PC-9 (cell line): ENCODE measurements around the gene SELE. TPM values are rescaled to one million over a fixed set of nuclear protein-coding genes. Genes with fewer than 3 reads are reported as not detected.

ENCODE experiments used
- BruUV-seq: library from RNA; stranded (reverse); fragments of 400-500 nt; replicated peaks from 2 replicates; lab custom pipeline; 2021; lab: Mats Ljungman, UMichigan
- CTCF ChIA-PET: fragments of 300-600 bp; sonication (Branson Sonifier 250); formaldehyde crosslinking; loops from one replicate; lab custom pipeline; 2022; ENCODE audit warnings: antibody characterized with exemption; lab: Charles Lee
- POLR2A ChIA-PET: fragments of 300-600 bp; sonication (Branson Sonifier 250); formaldehyde crosslinking; loops from one replicate; lab custom pipeline; 2022; ENCODE audit warnings: antibody characterized with exemption; ENCODE audit not compliant: unreplicated experiment; lab: Charles Lee
- DNase-seq, 2 experiments: peaks; one replicate each; pipeline versions ENCODE4 v3.0.0 to v3.0.0-alpha.2; 2015 to 2022; ENCODE audit warnings: mixed read lengths in 1 of 2
- H2AFZ ChIP-seq: fragments of 200-600 bp; sonication (generic); 2 replicates; pipeline ENCODE4 v1.8.1; 2017; ENCODE audit warnings: antibody characterized with exemption
- H3F3A ChIP-seq: fragments of 200-600 bp; sonication (generic); 2 replicates; pipeline ENCODE4 v1.8.1; 2017; ENCODE audit warnings: antibody characterized with exemption, mild to moderate bottlenecking, low read depth; ENCODE audit not compliant: insufficient read depth
- H3K27ac ChIP-seq: fragments of 200-600 bp; sonication (generic); 2 replicates; pipeline ENCODE4 v1.6.1; 2016; ENCODE audit warnings: mixed run types
- H3K27me3 ChIP-seq: fragments of 200-600 bp; sonication (generic); 2 replicates; pipeline ENCODE4 v1.6.1; 2016; ENCODE audit warnings: low read depth, mixed run types; ENCODE audit not compliant: insufficient read depth
- H3K36me3 ChIP-seq: fragments of 200-600 bp; sonication (generic); 2 replicates; pipeline ENCODE4 v1.6.1; 2016; ENCODE audit warnings: low read depth, mixed run types
- H3K4me1 ChIP-seq: fragments of 200-600 bp; sonication (generic); replicated peaks from 2 replicates; pipeline ENCODE4 v1.6.1; 2016; ENCODE audit warnings: mixed run types; ENCODE audit not compliant: insufficient read depth
- H3K4me2 ChIP-seq: fragments of 200-600 bp; sonication (generic); 2 replicates; pipeline ENCODE4 v1.6.1; 2017; ENCODE audit warnings: mixed run types
- H3K4me3 ChIP-seq: fragments of 200-600 bp; sonication (generic); 2 replicates; pipeline ENCODE4 v1.6.1; 2016; ENCODE audit warnings: mixed run types
- H3K79me2 ChIP-seq: fragments of 200-600 bp; sonication (generic); 2 replicates; pipeline ENCODE4 v1.6.1; 2017; ENCODE audit warnings: low read depth, mixed run types
- H3K9me2 ChIP-seq: fragments of 200-600 bp; sonication (generic); 2 replicates; pipeline ENCODE4 v1.8.1; 2017; ENCODE audit warnings: mild to moderate bottlenecking; ENCODE audit not compliant: insufficient read depth
- H3K9me3 ChIP-seq: fragments of 200-600 bp; sonication (generic); 2 replicates; pipeline ENCODE4 v1.8.1; 2016; ENCODE audit warnings: low read depth; ENCODE audit not compliant: insufficient read depth
- H4K20me1 ChIP-seq: fragments of 200-600 bp; sonication (generic); 2 replicates; pipeline ENCODE4 v1.8.1; 2017; ENCODE audit not compliant: insufficient read depth
- EZH2 ChIP-seq: fragments of 200-600 bp; sonication (generic); IDR thresholded peaks from 2 replicates; pipeline ENCODE4 v1.8.0; 2017; ENCODE audit warnings: antibody characterized with exemption, low read depth
- intact Hi-C: fragments of 100-400 bp; cut with micrococcal nuclease; formaldehyde crosslinking; loops from one replicate; pipeline ENCODE4 v1.10.0; 2022; ENCODE audit not compliant: unreplicated experiment
- total RNA-seq: library from RNA; stranded (reverse); gene quantifications from 2 replicates; pipeline ENCODE4 v1.2.3, GENCODE V29; 2021
- TF ChIP-seq, protein P1 (sequence below): fragments of 200-600 bp; sonication (generic); conservative IDR thresholded peaks from 2 replicates; pipeline ENCODE4 v1.6.1; 2017; ENCODE audit warnings: mixed run types, antibody characterized with exemption, mild to moderate bottlenecking, moderate library complexity

The SELE gene
- total RNA-seq, 1 experiment from 2014 or later, result not detected

DNA sequence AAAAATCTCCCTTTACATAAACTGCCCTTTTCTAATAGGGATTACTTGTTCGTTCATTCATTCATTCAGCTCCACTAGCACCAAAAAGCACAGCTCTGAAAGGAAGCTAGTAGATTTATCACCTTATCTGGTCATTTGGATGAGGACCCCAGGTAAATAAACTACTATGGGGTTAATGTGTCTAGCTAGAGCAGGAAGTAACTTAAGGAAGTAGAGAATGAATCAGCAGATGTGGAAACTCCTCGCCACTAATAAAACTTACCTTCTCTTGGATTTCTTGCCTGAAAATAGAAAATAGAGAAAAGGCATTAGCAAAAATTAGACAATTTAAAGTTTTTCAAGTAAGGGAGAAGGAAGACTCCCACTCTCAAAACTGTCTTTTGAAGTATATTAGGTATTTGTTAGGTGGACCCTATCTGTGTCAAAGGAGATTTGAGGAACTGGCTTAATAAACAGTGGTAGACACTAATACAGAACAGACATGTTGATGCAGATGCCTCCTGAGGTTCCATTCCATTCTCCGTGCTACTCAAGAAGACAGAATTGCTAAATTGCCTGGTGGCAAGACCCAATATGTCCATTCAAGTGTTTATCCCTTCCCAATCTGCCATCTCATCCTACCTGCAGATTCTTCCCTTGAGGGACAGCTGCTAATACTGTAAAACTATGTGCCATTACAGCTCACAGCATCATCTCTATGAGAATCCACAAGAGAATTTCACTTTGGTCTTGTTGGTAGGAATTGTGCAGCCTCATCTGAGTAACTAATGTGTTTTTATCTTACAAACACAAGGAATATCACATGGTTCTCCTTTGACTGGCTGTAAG lies 37.4 kb downstream of the SELE start:
- no peak for DNase-seq
- no TSS peak for BruUV-seq
- Histone ChIP-seq H3K27me3 (no peaks in the 10 kb centered on the region), H3K79me2 (no peaks in the 10 kb centered on the region), H2AFZ (peak overlapping the region; percentile 74), H3F3A (no peaks in the 10 kb centered on the region), H3K4me1 (peaks cover 13% of the 10 kb centered on the region), H4K20me1 (no peaks in the 10 kb centered on the region), H3K9me2 (no peaks in the 10 kb centered on the region), H3K4me2 (peak overlapping the region; percentile 41), H3K9me3 (no peaks in the 10 kb centered on the region), H3K27ac (peak overlapping the region; percentile 42), H3K4me3 (no peak overlapping the region), H3K36me3 (no peaks in the 10 kb centered on the region)
- intact Hi-C loops, result no loop called here
- ChIA-PET POLR2A (no interaction called here), CTCF (interaction anchor here (0.5 to 0.6 kb wide), 2 partner anchors 11 to 15 kb away, joined by 3 to 4 read pairs; no protein-coding TSS in a partner anchor)
- no peak for TF ChIP-seq EZH2
- TF ChIP-seq, protein P1, sequence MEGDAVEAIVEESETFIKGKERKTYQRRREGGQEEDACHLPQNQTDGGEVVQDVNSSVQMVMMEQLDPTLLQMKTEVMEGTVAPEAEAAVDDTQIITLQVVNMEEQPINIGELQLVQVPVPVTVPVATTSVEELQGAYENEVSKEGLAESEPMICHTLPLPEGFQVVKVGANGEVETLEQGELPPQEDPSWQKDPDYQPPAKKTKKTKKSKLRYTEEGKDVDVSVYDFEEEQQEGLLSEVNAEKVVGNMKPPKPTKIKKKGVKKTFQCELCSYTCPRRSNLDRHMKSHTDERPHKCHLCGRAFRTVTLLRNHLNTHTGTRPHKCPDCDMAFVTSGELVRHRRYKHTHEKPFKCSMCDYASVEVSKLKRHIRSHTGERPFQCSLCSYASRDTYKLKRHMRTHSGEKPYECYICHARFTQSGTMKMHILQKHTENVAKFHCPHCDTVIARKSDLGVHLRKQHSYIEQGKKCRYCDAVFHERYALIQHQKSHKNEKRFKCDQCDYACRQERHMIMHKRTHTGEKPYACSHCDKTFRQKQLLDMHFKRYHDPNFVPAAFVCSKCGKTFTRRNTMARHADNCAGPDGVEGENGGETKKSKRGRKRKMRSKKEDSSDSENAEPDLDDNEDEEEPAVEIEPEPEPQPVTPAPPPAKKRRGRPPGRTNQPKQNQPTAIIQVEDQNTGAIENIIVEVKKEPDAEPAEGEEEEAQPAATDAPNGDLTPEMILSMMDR, result no peak

DNA sequence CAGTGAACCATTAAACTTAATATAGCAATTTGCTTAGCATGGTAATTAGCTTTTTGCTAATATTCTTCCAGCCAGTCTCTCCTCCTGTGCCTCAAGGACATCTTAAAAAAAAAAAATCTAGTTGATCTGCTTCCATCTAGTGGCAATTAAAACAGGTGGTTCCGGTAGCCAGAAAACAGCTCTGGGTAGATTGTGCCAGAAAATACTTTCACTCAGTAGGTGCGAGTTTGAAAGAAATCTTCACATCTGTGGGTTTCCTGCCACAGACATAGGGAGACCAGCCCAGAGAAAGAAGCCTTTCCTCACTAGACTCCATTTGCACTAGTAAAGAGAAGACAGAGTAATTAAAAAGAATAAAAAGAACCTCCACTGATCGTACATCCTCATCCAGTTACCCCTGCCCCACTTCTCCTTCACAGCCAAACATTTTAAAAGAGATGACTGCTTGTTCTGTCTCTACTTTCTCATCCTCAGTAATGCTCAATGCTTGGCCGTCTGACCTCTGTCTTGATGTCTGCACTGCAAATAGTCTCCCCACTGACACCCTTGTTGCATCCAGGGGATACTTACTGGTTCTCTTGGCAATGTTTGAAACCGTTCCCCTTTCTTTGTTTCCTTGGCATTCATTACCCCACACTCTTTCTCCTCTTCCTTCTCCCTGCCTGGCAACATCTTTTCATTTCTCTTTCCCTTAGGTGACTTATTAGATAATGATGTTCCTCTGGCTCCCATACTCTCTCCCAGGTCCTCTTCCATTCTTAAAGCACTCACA lies 39.4 kb downstream of the SELE start:
- no peak for DNase-seq
- TF ChIP-seq EZH2, result no peak
- TF ChIP-seq, protein P1, result no peak
- H3K4me1 ChIP-seq, result peaks cover 13% of the 10 kb centered on the region
- no peaks in the 10 kb centered on the region for H3F3A ChIP-seq
- H3K27ac ChIP-seq, result no peak overlapping the region
- BruUV-seq, result no TSS peak
- no peaks in the 10 kb centered on the region for H3K36me3 ChIP-seq
- intact Hi-C loops, result no loop called here
- ChIA-PET POLR2A (no interaction called here), CTCF (interaction anchor here (0.7 to 1.0 kb wide), 2 partner anchors 115 to 1168 kb away, joined by 4 to 5 read pairs; no protein-coding TSS in a partner anchor)
- no peak overlapping the region for H2AFZ ChIP-seq
- H3K4me3 ChIP-seq, result no peak overlapping the region
- H3K4me2 ChIP-seq, result no peak overlapping the region
- H3K9me3 ChIP-seq, result no peaks in the 10 kb centered on the region
- no peaks in the 10 kb centered on the region for H3K79me2 ChIP-seq
- H3K9me2 ChIP-seq, result no peaks in the 10 kb centered on the region
- no peaks in the 10 kb centered on the region for H3K27me3 ChIP-seq
- no peaks in the 10 kb centered on the region for H4K20me1 ChIP-seq

DNA sequence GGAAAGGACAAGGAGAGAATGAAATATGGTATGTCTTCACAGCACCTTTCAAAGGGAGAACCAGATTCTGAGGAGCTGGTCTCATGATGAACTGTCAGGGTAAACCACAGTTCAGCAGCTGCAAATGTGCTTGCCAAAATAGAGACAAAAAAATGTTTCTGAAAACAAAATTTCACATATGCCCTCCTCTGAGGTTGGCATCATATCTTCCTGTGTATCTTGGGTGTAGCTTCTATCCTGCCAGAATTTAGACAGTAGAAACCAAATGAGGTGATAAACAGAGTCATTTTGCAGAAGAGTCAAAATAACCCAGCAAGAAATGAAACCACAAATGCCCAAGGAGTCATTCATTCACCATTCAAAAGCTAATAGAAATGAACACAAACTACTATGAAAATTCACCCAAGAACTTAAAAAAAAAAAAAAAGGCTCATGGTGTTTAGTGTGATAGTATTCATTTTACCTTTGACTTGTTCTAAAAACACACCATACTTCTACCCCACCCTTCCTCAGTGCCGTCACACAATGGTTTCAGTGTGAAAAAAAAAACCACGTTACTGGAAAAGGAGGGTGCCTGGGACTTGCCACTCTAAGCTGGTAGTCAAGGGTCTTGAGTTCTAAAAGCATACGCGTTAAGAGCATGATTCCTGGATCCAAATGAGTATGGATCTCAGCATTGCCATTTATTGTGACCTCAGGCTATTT lies 41.0 kb downstream of the SELE start:
- Histone ChIP-seq H4K20me1 (no peaks in the 10 kb centered on the region), H3K9me2 (no peaks in the 10 kb centered on the region), H3K4me3 (no peak overlapping the region), H3K36me3 (no peaks in the 10 kb centered on the region), H3K9me3 (no peaks in the 10 kb centered on the region), H3K4me1 (peaks cover 13% of the 10 kb centered on the region), H3K27ac (no peak overlapping the region), H3K27me3 (no peaks in the 10 kb centered on the region), H2AFZ (no peak overlapping the region), H3K4me2 (no peak overlapping the region), H3F3A (no peaks in the 10 kb centered on the region), H3K79me2 (no peaks in the 10 kb centered on the region)
- no TSS peak for BruUV-seq
- TF ChIP-seq, protein P1, result no peak
- TF ChIP-seq EZH2, result no peak
- CTCF ChIA-PET, result interaction anchor here (0.6 kb wide), 1 partner anchor 17 kb away, joined by 10 read pairs; no protein-coding TSS in a partner anchor
- POLR2A ChIA-PET, result no interaction called here
- no peak for DNase-seq
- intact Hi-C loops, result no loop called here
